HEK293T (cell line): ENCODE measurements around the gene LRP4.

Source experiments
- CTCF ChIA-PET: fragments of 350-600 bp; formaldehyde crosslinking; extraction: SDS; loops from one replicate; lab custom pipeline; 2021; ENCODE audit warnings: antibody characterized with exemption, inconsistent platforms; lab: Yijun Ruan, JAX
- POLR2A ChIA-PET: fragments of 350-600 bp; formaldehyde crosslinking; extraction: SDS; loops from one replicate; lab custom pipeline; 2020; ENCODE audit warnings: antibody characterized with exemption, inconsistent platforms; lab: Yijun Ruan, JAX
- DNase-seq: peaks from one replicate; pipeline ENCODE4 v3.0.0; 2012; ENCODE audit warnings: mixed read lengths; ENCODE audit errors: extremely low spot score
- ARNT ChIP-seq: fragments of 450-650 bp; IDR thresholded peaks from 2 replicates; pipeline ENCODE4 v1.6.1; 2017; ENCODE audit warnings: mild to moderate bottlenecking
- BHLHE40 ChIP-seq: fragments of 450-650 bp; IDR thresholded peaks from 2 replicates; pipeline ENCODE4 v1.6.1; 2016; ENCODE audit warnings: mild to moderate bottlenecking, moderate library complexity, borderline replicate concordance
- CTBP1 ChIP-seq: fragments of 450-650 bp; IDR thresholded peaks from 2 replicates; pipeline ENCODE4 v1.6.1; 2016; ENCODE audit warnings: borderline replicate concordance
- ELF4 ChIP-seq: fragments of 450-650 bp; IDR thresholded peaks from 2 replicates; pipeline ENCODE4 v1.6.1; 2017; ENCODE audit warnings: antibody characterized with exemption
- FOXA1 ChIP-seq: fragments of 450-650 bp; IDR thresholded peaks from 2 replicates; pipeline ENCODE4 v1.6.1; 2016; ENCODE audit warnings: mild to moderate bottlenecking
- FOXK2 ChIP-seq: fragments of 450-650 bp; IDR thresholded peaks from 2 replicates; pipeline ENCODE4 v1.6.1; 2016; ENCODE audit warnings: mild to moderate bottlenecking
- FOXM1 ChIP-seq: fragments of 450-650 bp; IDR thresholded peaks from 2 replicates; pipeline ENCODE4 v1.6.1; 2017; ENCODE audit warnings: mild to moderate bottlenecking, borderline replicate concordance
- HDGF ChIP-seq: fragments of 450-650 bp; IDR thresholded peaks from 2 replicates; pipeline ENCODE4 v1.6.1; 2017; ENCODE audit warnings: antibody characterized with exemption, borderline replicate concordance
- L3MBTL2 ChIP-seq: fragments of 450-650 bp; conservative IDR thresholded peaks from 2 replicates; pipeline ENCODE4 v1.6.1; 2016; ENCODE audit warnings: mild to moderate bottlenecking
- LEF1 ChIP-seq: fragments of 450-650 bp; IDR thresholded peaks from 2 replicates; pipeline ENCODE4 v1.6.1; 2017; ENCODE audit warnings: mild to moderate bottlenecking, borderline replicate concordance
- NFRKB ChIP-seq: fragments of 450-650 bp; IDR thresholded peaks from 2 replicates; pipeline ENCODE4 v1.6.1; 2016; ENCODE audit warnings: mild to moderate bottlenecking, moderate library complexity
- PKNOX1 ChIP-seq: fragments of 450-650 bp; IDR thresholded peaks from 2 replicates; pipeline ENCODE4 v1.6.1; 2016
- SP1 ChIP-seq: fragments of 450-650 bp; IDR thresholded peaks from 2 replicates; pipeline ENCODE4 v1.6.1; 2017
- SUZ12 ChIP-seq: fragments of 450-650 bp; IDR thresholded peaks from 2 replicates; pipeline ENCODE4 v1.6.1; 2016; ENCODE audit warnings: mild to moderate bottlenecking
- TARDBP ChIP-seq: fragments of 450-650 bp; IDR thresholded peaks from 2 replicates; pipeline ENCODE4 v1.6.1; 2016
- ZNF384 ChIP-seq: fragments of 450-650 bp; IDR thresholded peaks from 2 replicates; pipeline ENCODE4 v1.6.1; 2016

LRP4 gene

GRCh38 chr11:46905806-46906205, 12.5 kb downstream of the LRP4 start:
- TF ChIP-seq FOXA1 = no peak
- TF ChIP-seq FOXK2 = no peak
- TF ChIP-seq LEF1 = no peak
- no peak for TF ChIP-seq PKNOX1
- TF ChIP-seq CTBP1 = no peak
- no peak for TF ChIP-seq NFRKB
- TF ChIP-seq ELF4 = no peak
- TF ChIP-seq TARDBP = no peak
- TF ChIP-seq SUZ12 = no peak
- no peak for TF ChIP-seq SP1
- TF ChIP-seq BHLHE40 = no peak
- TF ChIP-seq L3MBTL2 = no peak
- TF ChIP-seq ZNF384 = no peak
- TF ChIP-seq ARNT = no peak
- TF ChIP-seq HDGF = no peak
- no peak for TF ChIP-seq FOXM1
- no peak for DNase-seq
- ChIA-PET CTCF (interaction anchor here (2.2 kb wide), 1 partner anchor 247 kb away, joined by 6 read pairs; no protein-coding TSS in a partner anchor), POLR2A (no interaction called here)

DNA sequence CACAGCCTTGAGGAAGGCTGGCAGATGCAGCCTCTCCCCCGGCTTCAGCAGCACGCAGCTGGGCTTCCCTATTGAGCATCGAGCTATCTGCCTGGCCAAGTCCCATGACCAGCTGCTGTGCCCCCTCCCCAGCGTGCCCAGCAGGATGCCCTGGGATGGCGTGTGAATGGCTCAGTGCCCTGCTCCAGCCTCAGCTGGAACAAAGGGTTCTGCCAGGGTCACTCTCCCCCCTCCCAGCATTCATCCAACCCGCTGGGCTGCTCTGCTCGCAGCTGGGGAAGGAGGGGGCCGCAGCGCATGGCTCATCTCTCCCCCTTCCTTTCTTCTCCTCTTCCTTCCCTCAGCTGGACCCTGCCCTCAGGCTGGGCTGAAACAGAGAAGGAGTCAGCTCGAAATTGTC, 14.5 kb downstream of the LRP4 start:
- ChIA-PET CTCF (interaction anchor here (2.2 kb wide), 1 partner anchor 249 kb away, joined by 6 read pairs; no protein-coding TSS in a partner anchor), POLR2A (no interaction called here)
- TF ChIP-seq FOXK2 = no peak
- TF ChIP-seq TARDBP = no peak
- TF ChIP-seq L3MBTL2 = no peak
- no peak for TF ChIP-seq LEF1
- TF ChIP-seq BHLHE40 = no peak
- no peak for TF ChIP-seq CTBP1
- TF ChIP-seq SP1 = no peak
- TF ChIP-seq NFRKB = no peak
- TF ChIP-seq SUZ12 = no peak
- no peak for TF ChIP-seq ARNT
- no peak for TF ChIP-seq FOXM1
- TF ChIP-seq ELF4 = no peak
- TF ChIP-seq HDGF = no peak
- TF ChIP-seq PKNOX1 = no peak
- TF ChIP-seq FOXA1 = no peak
- TF ChIP-seq ZNF384 = no peak
- DNase-seq = no peak

GRCh38 chr11:46902694-46903093, 15.7 kb downstream of the LRP4 start:
- TF ChIP-seq L3MBTL2 (no peak), FOXA1 (no peak), TARDBP (no peak), PKNOX1 (no peak), CTBP1 (no peak), BHLHE40 (no peak)
- DNase-seq = no peak
- CTCF ChIA-PET = no interaction called here
- POLR2A ChIA-PET = no interaction called here

DNA sequence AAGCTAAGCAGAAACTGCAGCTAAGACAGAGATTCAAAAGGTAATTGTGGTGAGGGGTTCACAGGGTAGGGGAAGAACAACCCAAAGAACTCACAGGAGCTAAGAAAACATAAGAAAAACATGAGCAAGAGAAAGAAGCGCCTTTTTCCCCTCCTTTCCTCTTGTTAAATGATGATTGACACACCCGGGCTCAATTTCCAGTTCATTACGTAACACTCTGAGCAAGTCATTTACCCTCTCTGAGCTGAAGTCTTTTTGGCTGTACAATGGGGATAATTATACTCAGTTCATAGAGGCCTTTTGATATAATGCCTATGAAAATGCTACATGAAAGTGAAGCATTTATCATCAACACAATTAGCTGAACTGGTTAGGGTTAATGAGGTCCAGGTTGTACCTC, 17.2 kb downstream of the LRP4 start:
- CTCF ChIA-PET = interaction anchor here (0.6 to 0.7 kb wide), 2 partner anchors 15 to 36 kb away, joined by 3 read pairs; no protein-coding TSS in a partner anchor
- TF ChIP-seq PKNOX1 (peak; percentile 60), TARDBP (no peak), BHLHE40 (no peak)
- DNase-seq = no peak
- POLR2A ChIA-PET = interaction anchor here (0.7 kb wide), 1 partner anchor 16 kb away, joined by 3 read pairs; no protein-coding TSS in a partner anchor

DNA sequence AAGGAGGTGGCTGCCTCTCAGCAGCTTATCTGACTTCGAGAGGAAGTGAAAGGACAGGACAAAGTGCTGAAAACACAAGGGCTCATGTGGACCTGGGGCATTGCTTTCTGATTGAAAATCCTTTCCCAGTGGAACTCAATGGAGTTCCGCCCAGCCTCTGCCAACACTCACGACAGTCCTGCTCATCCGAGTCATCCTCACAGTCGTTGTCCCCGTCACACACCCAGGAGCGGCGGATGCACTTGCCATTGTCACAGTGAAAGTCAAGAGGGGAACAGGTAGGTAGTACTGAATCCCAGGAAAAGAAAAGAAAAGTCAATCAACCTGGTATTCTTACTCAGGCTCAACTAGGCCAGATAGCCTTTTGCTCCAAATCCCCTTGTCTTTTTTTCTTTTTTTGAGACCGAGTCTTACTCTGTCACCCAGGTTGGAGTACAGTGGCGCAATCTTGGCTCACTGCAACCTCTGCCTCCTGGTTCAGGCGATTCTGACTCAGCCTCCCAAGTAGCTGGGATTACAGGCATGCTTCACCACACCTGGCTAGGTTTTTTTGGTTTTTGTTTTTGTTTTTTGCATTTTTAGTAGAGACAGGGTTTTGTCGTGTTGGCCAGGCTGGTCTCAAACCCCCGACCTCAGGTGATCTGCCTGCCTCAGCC, 18.1 kb downstream of the LRP4 start:
- ChIA-PET CTCF (no interaction called here), POLR2A (no interaction called here)
- no peak for TF ChIP-seq SP1
- TF ChIP-seq TARDBP = no peak
- TF ChIP-seq ELF4 = no peak
- no peak for TF ChIP-seq NFRKB
- no peak for TF ChIP-seq BHLHE40
- DNase-seq = no peak

DNA sequence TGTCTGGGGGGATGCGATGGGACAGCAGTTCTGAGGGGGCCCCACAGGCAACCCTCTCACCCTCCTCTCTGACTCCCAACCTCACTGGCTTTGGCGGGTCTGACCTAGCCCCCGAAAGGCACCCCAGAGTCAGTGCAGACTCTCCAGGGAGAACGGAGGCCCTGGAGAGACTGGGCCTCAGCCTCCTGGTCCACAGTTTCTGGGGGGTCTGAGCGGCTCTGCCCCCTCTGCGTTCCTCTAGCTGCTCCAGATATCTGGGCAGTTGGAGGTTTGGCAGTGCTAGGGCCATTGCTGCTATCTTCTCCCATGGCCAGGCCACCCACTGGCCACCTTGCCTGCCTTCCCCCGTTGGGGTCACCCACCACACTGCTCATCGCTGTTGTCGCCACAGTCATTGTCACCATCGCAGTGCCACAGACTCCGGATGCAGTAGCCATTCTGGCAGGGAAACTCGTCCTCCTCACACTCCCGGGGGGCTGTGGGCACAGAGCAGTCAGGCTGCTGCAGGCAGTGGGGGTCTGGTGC, 18.8 kb downstream of the LRP4 start:
- POLR2A ChIA-PET = no interaction called here
- TF ChIP-seq NFRKB (no peak), TARDBP (no peak), LEF1 (no peak)
- no peak for DNase-seq
- CTCF ChIA-PET = no interaction called here
